ENCODE measurements around the gene HIP1R.

GRCh38 chr12:122873540-122873939 is 38.3 kb downstream of the HIP1R start:
- no peak for TF ChIP-seq POLR2A (IDR thresholded peaks at IDR 0.05; ENCODE audit: low read length)
- TF ChIP-seq GATA1 (IDR thresholded peaks at IDR 0.05; ENCODE audit: low read depth, low read length), result no peak

Measured in erythroblast (primary cell).